ENCODE measurements around the gene TOM1L2.

- TF ChIP-seq CTCF (conservative IDR thresholded peaks at IDR 0.05 in 1 of 2, IDR thresholded peaks at IDR 0.05 in 1 of 2; ENCODE audit: low read depth in 1 of 2, low read length in 2 of 2) (no peak), EZH2 (IDR thresholded peaks at IDR 0.05; ENCODE audit: low read length, missing control alignments) (no peak)
Measured at GRCh38 chr17:18002171-18002570, 30.0 kb upstream of the TOM1L2 start.

Data from fibroblast of lung (primary cell).